ENCODE measurements around the gene GSX2.

GRCh38 chr4:54058171-54058570, 41.8 kb upstream of the GSX2 start:
- TF ChIP-seq, protein P1, sequence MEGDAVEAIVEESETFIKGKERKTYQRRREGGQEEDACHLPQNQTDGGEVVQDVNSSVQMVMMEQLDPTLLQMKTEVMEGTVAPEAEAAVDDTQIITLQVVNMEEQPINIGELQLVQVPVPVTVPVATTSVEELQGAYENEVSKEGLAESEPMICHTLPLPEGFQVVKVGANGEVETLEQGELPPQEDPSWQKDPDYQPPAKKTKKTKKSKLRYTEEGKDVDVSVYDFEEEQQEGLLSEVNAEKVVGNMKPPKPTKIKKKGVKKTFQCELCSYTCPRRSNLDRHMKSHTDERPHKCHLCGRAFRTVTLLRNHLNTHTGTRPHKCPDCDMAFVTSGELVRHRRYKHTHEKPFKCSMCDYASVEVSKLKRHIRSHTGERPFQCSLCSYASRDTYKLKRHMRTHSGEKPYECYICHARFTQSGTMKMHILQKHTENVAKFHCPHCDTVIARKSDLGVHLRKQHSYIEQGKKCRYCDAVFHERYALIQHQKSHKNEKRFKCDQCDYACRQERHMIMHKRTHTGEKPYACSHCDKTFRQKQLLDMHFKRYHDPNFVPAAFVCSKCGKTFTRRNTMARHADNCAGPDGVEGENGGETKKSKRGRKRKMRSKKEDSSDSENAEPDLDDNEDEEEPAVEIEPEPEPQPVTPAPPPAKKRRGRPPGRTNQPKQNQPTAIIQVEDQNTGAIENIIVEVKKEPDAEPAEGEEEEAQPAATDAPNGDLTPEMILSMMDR (IDR thresholded peaks at IDR 0.05): no peak
- TF ChIP-seq POLR2A (IDR thresholded peaks at IDR 0.05; ENCODE audit: low read length) (no peak), MAZ (IDR thresholded peaks at IDR 0.05; ENCODE audit: borderline replicate concordance, low read depth, low read length) (no peak), JUN (IDR thresholded peaks at IDR 0.05) (no peak), EP300 (IDR thresholded peaks at IDR 0.05) (no peak), FOXS1 (CRISPR knock-in tag; IDR thresholded peaks at IDR 0.05) (no peak), RFX5 (IDR thresholded peaks at IDR 0.05) (no peak), ESRRA (IDR thresholded peaks at IDR 0.05; ENCODE audit: borderline replicate concordance, low read length) (no peak)

All from A549 (cell line).